NT2/D1 (cell line): ENCODE measurements around the gene GCK.

Source experiments
- SUZ12 ChIP-seq: IDR thresholded peaks from 2 replicates; pipeline ENCODE4 v1.6.1; 2011; ENCODE audit not compliant: insufficient read length, insufficient read depth; ENCODE audit errors: extremely low read depth
- YY1 ChIP-seq: IDR thresholded peaks from 2 replicates; pipeline ENCODE4 v1.6.1; 2011; ENCODE audit not compliant: insufficient read length, insufficient read depth
- ZNF274 ChIP-seq: IDR thresholded peaks from 2 replicates; pipeline ENCODE4 v1.6.1; 2011; ENCODE audit warnings: mild to moderate bottlenecking, low read depth, low read length

DNA sequence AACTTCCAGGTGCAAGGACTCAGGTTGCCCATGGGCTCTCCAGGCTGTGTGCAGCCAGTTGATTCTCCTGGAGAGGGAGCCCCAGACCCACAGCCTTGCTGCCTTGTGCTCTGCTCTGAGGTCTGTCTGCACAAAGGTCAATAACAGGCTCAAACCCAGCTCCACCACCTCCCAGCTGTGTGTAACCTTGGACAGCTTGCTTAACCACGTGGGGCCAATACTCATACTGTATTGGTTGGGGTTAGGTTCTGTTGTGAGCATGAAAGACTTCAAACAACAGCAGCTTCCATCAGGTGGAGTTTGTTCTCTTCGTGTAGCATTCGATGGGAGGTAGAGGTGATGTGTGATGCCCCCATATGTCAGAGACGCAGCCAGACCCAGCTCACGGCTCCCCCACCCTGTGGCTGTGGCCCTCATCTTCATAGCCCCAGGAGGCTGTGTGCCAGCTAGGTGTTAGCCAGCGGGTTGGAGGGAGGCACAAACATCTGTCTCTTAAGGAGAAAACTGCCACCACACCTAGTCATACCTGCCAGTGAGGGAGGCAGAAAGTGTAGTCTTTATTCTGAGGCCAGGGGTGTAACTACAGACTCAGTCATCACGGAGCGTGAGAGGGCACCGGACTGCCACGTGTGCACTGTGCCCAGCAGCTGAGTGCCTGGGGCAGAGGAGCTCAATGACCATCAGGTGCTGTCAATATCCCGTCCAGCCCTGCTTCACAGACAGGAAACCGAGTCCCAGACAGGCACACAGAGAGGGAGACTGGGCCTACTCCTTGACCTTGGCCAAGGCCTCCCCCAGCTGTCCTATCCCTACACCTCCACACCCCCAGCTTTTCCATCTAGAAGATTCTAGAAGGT is 57.8 kb downstream of the GCK start:
- TF ChIP-seq YY1, result no peak
- no peak for TF ChIP-seq ZNF274
- TF ChIP-seq SUZ12, result no peak
